Measurements from ENCODE around the gene ADPRHL1.
"Not testable (repeated sequence)": the region's sequence is repeated elsewhere in the genome, so short reads cannot be mapped to it uniquely, and the experiment has no call there.

ADPRHL1 gene

GRCh38 chr13:113398963-113399754 is 54.1 kb downstream of the ADPRHL1 start:
- no peak for DNase-seq

DNA sequence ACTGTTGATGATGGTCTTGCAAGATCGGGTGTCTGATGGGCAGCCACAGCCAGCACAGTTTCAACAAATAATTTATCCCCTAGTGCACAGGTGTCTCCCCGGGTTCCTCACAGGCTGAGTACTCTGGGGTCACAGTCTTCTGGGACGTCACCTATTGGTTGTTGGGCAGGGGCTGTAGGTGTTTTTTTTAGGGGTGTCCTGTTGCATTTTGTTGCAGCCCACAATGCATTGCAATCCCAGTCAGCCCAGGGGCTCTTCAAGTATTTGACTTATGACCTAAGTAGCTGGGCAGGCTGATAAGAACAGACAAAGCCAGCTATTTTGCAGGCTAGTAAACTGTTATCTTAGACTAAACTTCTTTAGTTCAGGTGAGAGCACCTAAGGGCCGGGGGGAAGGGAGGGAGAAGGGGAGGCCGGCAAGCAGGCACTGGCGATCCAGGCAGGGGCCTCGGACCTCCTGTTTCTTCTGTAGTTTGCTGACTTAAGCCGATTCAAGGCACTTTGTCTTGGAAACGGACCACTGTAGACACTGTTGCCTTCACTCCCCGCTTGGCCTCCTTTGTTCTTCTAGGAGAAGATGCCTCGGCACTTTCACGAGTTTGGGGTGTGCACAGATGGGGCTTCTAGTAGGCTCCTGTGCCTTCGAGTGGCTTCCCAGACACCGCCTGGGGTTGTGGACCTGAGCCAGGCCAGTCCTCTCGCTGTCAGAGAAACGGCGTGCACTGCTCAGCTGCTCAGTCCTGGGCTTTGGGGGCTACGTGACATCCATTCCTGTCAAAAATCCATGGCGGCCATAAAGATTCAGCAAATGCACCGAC is 55.5 kb downstream of the ADPRHL1 start:
- DNase-seq, result no peak

DNA sequence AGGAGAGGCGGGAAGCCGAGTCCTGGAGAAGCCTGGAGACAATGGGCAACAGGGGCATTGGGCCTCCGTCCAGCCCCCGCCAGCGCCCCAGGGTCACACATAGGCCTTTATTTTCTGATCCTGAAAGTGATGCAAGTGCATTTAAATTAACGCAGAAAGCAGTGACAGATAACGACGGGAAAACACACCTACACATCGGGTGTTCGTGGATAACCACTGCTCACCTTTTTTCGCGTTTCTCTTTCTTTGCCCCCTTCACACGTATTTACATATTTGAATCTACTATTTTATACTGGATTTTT is 59.0 kb downstream of the ADPRHL1 start:
- no peak for DNase-seq

DNA sequence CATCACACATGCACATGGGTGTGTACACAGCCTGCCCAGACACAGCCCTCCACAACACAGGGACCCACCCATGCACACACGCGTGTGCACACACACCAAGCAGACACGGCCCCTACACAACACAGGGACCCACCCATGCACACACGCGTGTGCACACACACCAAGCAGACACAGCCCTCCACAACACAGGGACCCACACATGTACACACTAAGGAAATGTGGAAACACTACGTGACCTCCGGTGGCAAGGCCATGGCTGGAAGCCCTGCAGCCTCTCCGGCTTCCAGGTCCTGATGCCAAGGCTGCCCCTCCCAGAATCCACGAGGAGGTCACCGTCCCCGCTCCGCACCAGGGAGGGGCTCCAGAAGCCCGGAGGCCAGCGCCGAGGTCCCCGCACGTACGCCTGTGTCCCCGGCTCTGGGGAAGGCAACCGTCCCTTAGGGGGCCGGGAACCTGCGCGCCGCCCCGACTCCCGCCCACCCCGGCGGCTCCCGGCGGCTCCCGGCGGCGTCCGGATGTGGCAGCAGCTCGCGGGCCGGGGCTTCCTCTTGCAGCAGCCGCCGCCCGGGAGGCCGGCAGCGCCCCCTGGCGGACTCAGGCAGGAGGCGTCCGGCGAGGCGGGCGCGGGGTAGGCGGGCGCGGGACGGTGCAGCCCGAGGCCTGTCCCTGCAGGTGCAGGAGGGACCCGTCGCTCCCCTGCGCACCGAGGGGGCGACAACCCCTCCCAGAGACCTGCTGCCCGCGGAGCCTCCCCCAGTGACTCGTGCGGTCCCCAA is 59.5 kb downstream of the ADPRHL1 start:
- peak in 1 of 2 experiments; percentile 40 for DNase-seq

GRCh38 chr13:113393226-113393562 is 60.1 kb downstream of the ADPRHL1 start:
- DNase-seq, result no peak

DNA sequence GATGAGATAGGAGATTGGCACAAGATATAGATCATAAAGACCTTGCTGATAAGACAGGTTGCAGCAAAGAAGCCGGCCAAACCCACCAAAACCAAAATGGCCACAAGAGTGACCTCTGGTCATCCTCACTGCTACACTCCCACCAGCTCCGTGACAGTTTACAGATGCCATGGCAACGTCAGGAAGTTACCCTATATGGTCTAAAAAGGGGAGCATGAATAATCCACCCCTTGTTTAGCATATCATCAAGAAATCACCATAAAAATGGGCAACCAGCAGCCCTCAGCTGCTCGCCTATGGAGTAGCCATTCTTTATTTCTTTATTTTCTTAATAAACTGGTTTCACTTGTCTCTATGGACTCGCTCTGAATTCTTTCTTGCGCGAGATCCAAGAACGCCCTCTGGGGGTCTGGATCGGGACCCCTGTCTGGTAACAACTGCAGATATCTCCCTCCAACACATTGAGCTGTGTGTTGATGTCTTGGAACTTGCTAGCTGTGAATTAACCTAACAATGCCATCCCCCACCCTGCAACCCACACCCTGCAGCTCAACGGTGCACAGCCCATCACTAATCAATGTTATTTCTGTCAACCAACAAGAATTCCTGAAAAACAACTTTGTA is 62.3 kb downstream of the ADPRHL1 start:
- no peak for DNase-seq

GRCh38 chr13:113389586-113389985 is 63.7 kb downstream of the ADPRHL1 start:
- DNase-seq, result not testable (repeated sequence)

GRCh38 chr13:113387396-113387795 is 65.9 kb downstream of the ADPRHL1 start:
- no peak for DNase-seq

DNA sequence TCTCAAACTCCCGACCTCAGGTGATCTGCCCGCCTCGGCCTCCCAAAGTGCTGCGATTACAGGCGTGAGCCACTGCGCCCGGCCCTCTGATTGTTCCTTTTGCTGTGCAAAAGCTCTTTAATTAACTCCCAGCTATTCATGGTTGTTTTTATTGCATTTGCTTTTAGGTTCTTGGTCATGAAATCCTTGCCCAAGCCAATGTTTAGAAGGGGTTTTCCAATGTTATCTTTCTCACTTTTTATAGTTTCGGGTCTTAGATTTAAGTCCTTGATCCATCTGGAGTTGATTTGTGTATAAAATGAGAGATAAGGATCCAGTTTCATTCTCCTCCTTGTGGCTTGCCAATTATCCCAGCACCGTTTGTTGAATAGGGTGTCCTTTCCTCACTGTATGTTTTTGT is 70.2 kb downstream of the ADPRHL1 start:
- DNase-seq, result no peak

- DNase-seq, result not testable (repeated sequence)
These were observed 70.7 kb downstream of the ADPRHL1 start for GRCh38 chr13:113382542-113382941.

GRCh38 chr13:113378825-113379224 is 74.5 kb downstream of the ADPRHL1 start:
- no peak for DNase-seq

DNA sequence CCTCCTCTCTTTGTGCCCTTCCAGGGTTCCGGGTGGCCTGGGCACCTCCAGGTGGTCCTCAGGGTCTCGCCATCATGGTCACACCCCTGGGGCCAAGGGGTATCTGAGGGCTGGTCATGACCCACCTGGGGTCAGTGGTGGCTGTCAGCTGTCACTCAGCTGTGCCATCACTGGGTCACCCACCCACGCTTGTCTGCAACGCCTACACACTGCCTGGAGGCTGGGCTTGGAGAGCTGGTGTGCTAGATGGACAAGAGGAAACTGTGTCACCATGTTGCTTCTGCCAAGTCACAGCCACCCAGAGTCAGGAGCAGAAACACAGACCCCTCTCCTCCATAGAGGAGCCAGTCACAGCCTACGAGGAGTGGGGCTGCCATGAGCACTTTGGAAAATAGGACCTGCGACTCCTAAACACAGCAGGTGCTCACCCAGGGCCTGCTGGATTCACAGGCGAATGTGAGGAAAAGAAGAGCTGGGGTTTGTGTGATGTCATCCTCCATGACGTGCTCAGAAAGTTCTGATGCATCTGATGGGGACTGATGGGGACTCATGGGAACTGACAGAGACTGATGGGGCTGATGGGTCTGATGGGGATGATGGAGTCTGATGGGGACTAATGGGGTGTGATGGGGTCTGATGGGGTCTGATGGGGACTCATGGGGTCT is 78.6 kb downstream of the ADPRHL1 start:
- no peak for DNase-seq

GRCh38 chr13:113373811-113374485 is 79.3 kb downstream of the ADPRHL1 start:
- DNase-seq, result no peak

DNA sequence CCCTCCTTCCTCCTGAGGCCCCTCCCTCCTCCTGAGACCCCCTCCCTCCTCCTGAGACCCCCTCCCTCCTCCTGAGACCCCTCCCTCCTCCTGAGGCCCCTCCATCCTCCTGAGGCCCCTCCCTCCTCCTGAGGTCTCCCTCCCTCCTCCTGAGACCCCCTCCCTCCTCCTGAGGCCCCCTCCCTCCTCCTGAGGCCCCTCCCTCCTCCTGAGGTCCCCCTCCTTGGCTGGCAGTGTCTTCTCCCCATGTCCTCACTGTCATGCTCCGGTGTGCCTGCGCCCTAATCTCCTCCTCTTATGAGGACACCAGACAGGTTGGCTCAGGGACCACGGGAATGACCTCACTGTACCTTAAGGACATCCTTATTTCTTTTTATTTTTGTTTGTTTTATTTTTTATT is 81.6 kb downstream of the ADPRHL1 start:
- not testable (repeated sequence) for DNase-seq

DNA sequence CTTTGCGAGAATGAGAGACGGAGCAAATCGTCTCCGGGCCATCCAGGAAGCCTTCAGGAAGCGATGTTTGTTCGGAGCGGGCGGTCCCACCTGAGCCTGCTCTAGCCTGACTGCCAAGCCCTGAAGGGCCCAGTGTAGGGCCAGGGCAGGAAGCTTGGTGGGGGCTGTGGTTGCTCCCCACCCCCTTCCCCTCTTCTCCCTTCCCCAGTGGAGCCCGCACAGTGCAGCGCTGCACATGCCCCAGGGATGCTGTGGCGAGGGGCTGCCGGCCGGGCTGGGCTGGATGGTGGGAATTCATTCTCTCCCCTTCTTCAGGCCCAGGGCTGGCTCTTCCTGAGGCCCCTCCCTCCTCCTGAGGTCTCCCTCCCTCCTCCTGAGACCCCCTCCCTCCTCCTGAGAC is 82.2 kb downstream of the ADPRHL1 start:
- no peak for DNase-seq

GRCh38 chr13:113369881-113370280 is 83.4 kb downstream of the ADPRHL1 start:
- DNase-seq, result no peak

DNA sequence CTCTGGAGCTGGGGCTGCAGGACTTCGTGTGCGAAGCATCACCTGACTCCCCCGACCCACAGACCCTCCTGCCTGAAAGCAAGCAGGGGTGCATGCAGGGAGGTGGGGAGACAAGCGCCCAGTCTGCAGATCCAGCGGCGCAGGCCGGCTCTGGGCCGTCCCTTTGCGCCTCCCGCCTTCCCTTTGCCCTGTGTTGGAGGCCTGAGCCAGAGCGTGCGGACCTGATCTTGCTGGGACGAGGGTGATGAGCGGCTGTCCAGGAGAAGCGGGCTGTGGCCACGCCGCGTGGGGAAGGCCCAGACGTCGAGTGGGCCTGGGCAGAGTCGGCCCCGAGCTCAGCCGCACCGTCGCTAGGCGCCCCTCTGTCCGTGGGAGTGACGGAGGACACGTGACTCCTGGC is 84.1 kb downstream of the ADPRHL1 start:
- no peak for DNase-seq

GRCh38 chr13:113368353-113368752 is 84.9 kb downstream of the ADPRHL1 start:
- not testable (repeated sequence) for DNase-seq

DNA sequence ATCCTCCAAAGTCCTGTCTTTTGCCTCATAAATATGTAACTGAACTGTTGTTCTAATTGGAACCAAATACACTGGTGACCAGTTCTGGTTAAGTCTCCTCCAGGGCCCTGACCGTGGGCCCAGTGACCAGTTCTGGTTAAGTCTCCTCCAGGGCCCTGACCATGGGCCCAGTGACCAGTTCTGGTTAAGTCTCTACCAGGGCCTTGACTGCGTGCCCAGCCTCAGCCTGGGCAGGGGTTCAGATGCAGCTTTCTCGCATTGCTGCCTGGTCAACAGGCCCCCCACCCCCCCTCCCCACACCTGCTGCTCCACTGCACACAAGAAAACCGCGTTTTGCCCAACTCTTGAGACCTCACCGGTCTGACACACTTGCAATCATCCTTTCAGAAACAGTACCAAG is 85.5 kb downstream of the ADPRHL1 start:
- no peak for DNase-seq

- no peak for DNase-seq
These were observed 86.2 kb downstream of the ADPRHL1 start for GRCh38 chr13:113367020-113367560.

- no peak for DNase-seq
These were observed 87.2 kb downstream of the ADPRHL1 start for GRCh38 chr13:113365971-113366588.

Data from cerebellar nuclear complex (tissue), 1 donor.